Embryonic facial prominence (tissue), 1 donor: ENCODE results near the gene TMEM94.
"Not testable (repeated sequence)": the region's sequence is repeated elsewhere in the genome, so short reads cannot be mapped to it uniquely, and the experiment has no call there.

Source experiments
- DNase-seq: peaks from one replicate; pipeline ENCODE4 v3.0.0-alpha.2; 2016; ENCODE audit errors: extremely low spot score

The TMEM94 gene

GRCh38 chr17:75511270-75511609 is 54.8 kb downstream of the TMEM94 start:
- no peak for DNase-seq

- DNase-seq, result no peak
Measured at GRCh38 chr17:75511610-75512575, 55.5 kb downstream of the TMEM94 start.

GRCh38 chr17:75512926-75513640 is 56.6 kb downstream of the TMEM94 start:
- DNase-seq, result no peak

- no peak for DNase-seq
Measured at GRCh38 chr17:75513641-75514000, 57.2 kb downstream of the TMEM94 start.

- DNase-seq, result no peak
Measured at GRCh38 chr17:75514299-75514918, 58.0 kb downstream of the TMEM94 start.

- no peak for DNase-seq
Measured at GRCh38 chr17:75514919-75515495, 58.6 kb downstream of the TMEM94 start.

GRCh38 chr17:75515496-75516254 is 59.2 kb downstream of the TMEM94 start, which contains the start of gene CASKIN2:
TSS of gene CASKIN2 (minus strand) at chr17:75515537. CDS start at chr17:75513804, 1,733 bp downstream.
- DNase-seq, result peak; percentile 85

- peak; percentile 82 for DNase-seq
Measured at GRCh38 chr17:75516255-75516618, 59.8 kb downstream of the TMEM94 start, which contains the start of gene TSEN54. TSS of gene TSEN54 (plus strand) at chr17:75516528. CDS start at chr17:75516561, 33 bp downstream.

- no peak for DNase-seq
Measured at GRCh38 chr17:75516619-75517296, 60.3 kb downstream of the TMEM94 start.

- no peak for DNase-seq
Measured at GRCh38 chr17:75517297-75517865, 60.9 kb downstream of the TMEM94 start.

- no peak for DNase-seq
Measured at GRCh38 chr17:75518201-75518600, 61.8 kb downstream of the TMEM94 start.

GRCh38 chr17:75518983-75519537 is 62.6 kb downstream of the TMEM94 start:
- no peak for DNase-seq

GRCh38 chr17:75520413-75520812 is 64.0 kb downstream of the TMEM94 start:
- not testable (repeated sequence) for DNase-seq

GRCh38 chr17:75521290-75521689 is 64.9 kb downstream of the TMEM94 start:
- no peak for DNase-seq

GRCh38 chr17:75521951-75522727 is 65.7 kb downstream of the TMEM94 start:
- no peak for DNase-seq

- no peak for DNase-seq
Measured at GRCh38 chr17:75523647-75524046, 67.2 kb downstream of the TMEM94 start.

- no peak for DNase-seq
Measured at GRCh38 chr17:75524269-75524969, 68.0 kb downstream of the TMEM94 start.

- no peak for DNase-seq
Measured at GRCh38 chr17:75524970-75525805, 68.8 kb downstream of the TMEM94 start, which contains the start of gene LLGL2. TSS of gene LLGL2 (plus strand) at chr17:75525697. CDS start at chr17:75543427, 17,730 bp downstream.
